PC-3 (cell line): ENCODE data around the gene FRMD4B. TPM values are rescaled to one million over a fixed set of nuclear protein-coding genes. Genes with fewer than 3 reads are reported as not detected.

Source experiments
- ATAC-seq: fragments of 200-7000 bp; cut with Tn5 transposase; 2 replicates; pipeline ENCODE4 v1.9.1; 2020; ENCODE audit warnings: mild to moderate bottlenecking, moderate library complexity
- BruUV-seq: library from RNA; stranded (reverse); fragments of 400-500 nt; replicated peaks from 2 replicates; lab custom pipeline; 2021; lab: Mats Ljungman, UMichigan
- CTCF ChIA-PET: fragments of 300-600 bp; sonication (Branson Sonifier 250); formaldehyde crosslinking; loops from one replicate; lab custom pipeline; 2022; ENCODE audit warnings: antibody characterized with exemption; lab: Charles Lee
- POLR2A ChIA-PET: fragments of 300-600 bp; sonication (Branson Sonifier 250); formaldehyde crosslinking; loops from one replicate; lab custom pipeline; 2022; ENCODE audit warnings: antibody characterized with exemption; ENCODE audit not compliant: unreplicated experiment; lab: Charles Lee
- DNase-seq: peaks from one replicate; pipeline ENCODE4 v3.0.0-alpha.2; 2015
- H2AFZ ChIP-seq: fragments of 300-600 bp; sonication (generic); 2 replicates; pipeline ENCODE4 v1.6.0; 2016; ENCODE audit warnings: antibody characterized with exemption, low read length
- H3F3A ChIP-seq: fragments of 300-600 bp; sonication (generic); one replicate; pipeline ENCODE4 v1.6.0; 2017; ENCODE audit warnings: antibody characterized with exemption, low read length, control low read depth, mild to moderate bottlenecking; ENCODE audit not compliant: unreplicated experiment
- H3K27ac ChIP-seq: fragments of 300-600 bp; sonication (generic); 2 replicates; pipeline ENCODE4 v1.5.1; 2016; ENCODE audit warnings: mild to moderate bottlenecking, low read length
- H3K27me3 ChIP-seq: fragments of 300-600 bp; sonication (generic); 2 replicates; pipeline ENCODE4 v1.6.1; 2016; ENCODE audit warnings: low read length, mixed read lengths
- H3K36me3 ChIP-seq: fragments of 300-600 bp; sonication (generic); 2 replicates; pipeline ENCODE4 v1.6.1; 2016; ENCODE audit warnings: low read depth, mixed run types, low read length, mixed read lengths
- H3K4me1 ChIP-seq: fragments of 300-600 bp; sonication (generic); 2 replicates; pipeline ENCODE4 v1.5.1; 2016; ENCODE audit warnings: low read length; ENCODE audit not compliant: insufficient read depth
- H3K4me2 ChIP-seq: fragments of 300-600 bp; sonication (generic); 2 replicates; pipeline ENCODE4 v1.6.0; 2016; ENCODE audit warnings: low read length
- H3K4me3 ChIP-seq: fragments of 300-600 bp; sonication (generic); 2 replicates; pipeline ENCODE4 v1.5.1; 2016; ENCODE audit warnings: mild to moderate bottlenecking, low read length, mixed read lengths
- H3K79me2 ChIP-seq: fragments of 300-600 bp; sonication (generic); 2 replicates; pipeline ENCODE4 v1.6.1; 2017; ENCODE audit warnings: low read length, mixed read lengths
- H3K9ac ChIP-seq: fragments of 300-600 bp; sonication (generic); 2 replicates; pipeline ENCODE4 v1.6.0; 2016; ENCODE audit warnings: mild to moderate bottlenecking, low read length
- H3K9me2 ChIP-seq: fragments of 300-600 bp; sonication (generic); replicated peaks from 2 replicates; pipeline ENCODE4 v1.6.1; 2016; ENCODE audit warnings: mixed run types, low read length, mixed read lengths
- H3K9me3 ChIP-seq: fragments of 300-600 bp; sonication (generic); 2 replicates; pipeline ENCODE4 v1.6.1; 2016; ENCODE audit warnings: low read length, mixed read lengths
- H4K20me1 ChIP-seq: fragments of 300-600 bp; sonication (generic); 2 replicates; pipeline ENCODE4 v1.6.1; 2016; ENCODE audit warnings: low read length, mixed read lengths
- CTCF ChIP-seq: fragments of 300-600 bp; sonication (generic); conservative IDR thresholded peaks from 2 replicates; pipeline ENCODE4 v1.5.1; 2017; ENCODE audit warnings: antibody characterized with exemption, low read depth, mild to moderate bottlenecking, low read length
- EZH2 ChIP-seq: fragments of 300-600 bp; sonication (generic); IDR thresholded peaks from one replicate; pipeline ENCODE4 v1.6.1; 2017; ENCODE audit warnings: antibody characterized with exemption, mild to moderate bottlenecking, low read length; ENCODE audit not compliant: unreplicated experiment
- EZH2phosphoT487 ChIP-seq: fragments of 300-600 bp; sonication (generic); IDR thresholded peaks from 2 replicates; pipeline ENCODE4 v1.6.1; 2018; ENCODE audit warnings: mild to moderate bottlenecking, antibody characterized with exemption, low read length, borderline replicate concordance
- intact Hi-C: fragments of 100-400 bp; cut with micrococcal nuclease; formaldehyde crosslinking; loops from 2 replicates; pipeline ENCODE4 v1.9.0; 2023
- total RNA-seq: library from RNA; depleted of rRNA; stranded (reverse); fragments of >200 nt; gene quantifications from 2 replicates; pipeline ENCODE4 v1.2.3, GENCODE V29; 2014

Gene FRMD4B
- total RNA-seq, 1 experiment from 2014 or later, result 5.7 TPM

GRCh38 chr3:69322158-69322509 lies 63.8 kb downstream of the FRMD4B start:
- no peaks in the 10 kb centered on the region for H4K20me1 ChIP-seq
- DNase-seq (no peak), ATAC-seq (no peak)
- no peaks in the 10 kb centered on the region for H3K27me3 ChIP-seq
- H3K4me1 ChIP-seq, result no peaks in the 10 kb centered on the region
- H3K36me3 ChIP-seq, result no peaks in the 10 kb centered on the region
- CTCF ChIA-PET, result no interaction called here
- no peak overlapping the region for H3K9ac ChIP-seq
- intact Hi-C loops, result no loop called here
- BruUV-seq, result no TSS peak
- H3K9me3 ChIP-seq, result no peaks in the 10 kb centered on the region
- H3K4me2 ChIP-seq, result no peak overlapping the region
- H3K4me3 ChIP-seq, result no peak overlapping the region
- no peak overlapping the region for H3K27ac ChIP-seq
- POLR2A ChIA-PET, result no interaction called here
- no peaks in the 10 kb centered on the region for H3K79me2 ChIP-seq
- no peak for TF ChIP-seq EZH2
- TF ChIP-seq EZH2phosphoT487, result no peak
- TF ChIP-seq CTCF, result no peak
- H2AFZ ChIP-seq, result no peak overlapping the region
- no peaks in the 10 kb centered on the region for H3K9me2 ChIP-seq
- no peaks in the 10 kb centered on the region for H3F3A ChIP-seq

- H3K9me3 ChIP-seq, result no peaks in the 10 kb centered on the region
- intact Hi-C loops, result no loop called here
- no peak for TF ChIP-seq CTCF
- no peak for TF ChIP-seq EZH2phosphoT487
- TF ChIP-seq EZH2, result no peak
- ChIA-PET POLR2A (no interaction called here), CTCF (no interaction called here)
- no peaks in the 10 kb centered on the region for H3K36me3 ChIP-seq
- H3K27me3 ChIP-seq, result no peaks in the 10 kb centered on the region
- no peaks in the 10 kb centered on the region for H3F3A ChIP-seq
- no peak for DNase-seq
- ATAC-seq, result no peak
- no peak overlapping the region for H3K9ac ChIP-seq
- no peak overlapping the region for H3K4me3 ChIP-seq
- H3K27ac ChIP-seq, result no peak overlapping the region
- no peaks in the 10 kb centered on the region for H3K9me2 ChIP-seq
- no peaks in the 10 kb centered on the region for H4K20me1 ChIP-seq
- no peaks in the 10 kb centered on the region for H3K79me2 ChIP-seq
- no peak overlapping the region for H2AFZ ChIP-seq
- no peak overlapping the region for H3K4me2 ChIP-seq
- H3K4me1 ChIP-seq, result no peaks in the 10 kb centered on the region
- no TSS peak for BruUV-seq
Measured at GRCh38 chr3:69321301-69322157, 64.4 kb downstream of the FRMD4B start.

GRCh38 chr3:69320871-69321271 lies 65.0 kb downstream of the FRMD4B start:
- Histone ChIP-seq H3K9me2 (no peaks in the 10 kb centered on the region), H3K4me1 (no peaks in the 10 kb centered on the region), H4K20me1 (no peaks in the 10 kb centered on the region), H3K9ac (no peak overlapping the region), H3K4me3 (no peak overlapping the region), H3K27ac (no peak overlapping the region), H3K4me2 (no peak overlapping the region), H2AFZ (no peak overlapping the region), H3K9me3 (no peaks in the 10 kb centered on the region), H3K36me3 (no peaks in the 10 kb centered on the region), H3F3A (no peaks in the 10 kb centered on the region), H3K27me3 (no peaks in the 10 kb centered on the region), H3K79me2 (no peaks in the 10 kb centered on the region)
- TF ChIP-seq EZH2 (no peak), EZH2phosphoT487 (no peak), CTCF (no peak)
- ChIA-PET CTCF (no interaction called here), POLR2A (no interaction called here)
- intact Hi-C loops, result no loop called here
- no peak for DNase-seq
- BruUV-seq, result no TSS peak
- no peak for ATAC-seq
